ENCODE results near the gene LIFR.
"Not testable (repeated sequence)": the region's sequence is repeated elsewhere in the genome, so short reads cannot be mapped to it uniquely, and the experiment has no call there.

LIFR gene, protein sequence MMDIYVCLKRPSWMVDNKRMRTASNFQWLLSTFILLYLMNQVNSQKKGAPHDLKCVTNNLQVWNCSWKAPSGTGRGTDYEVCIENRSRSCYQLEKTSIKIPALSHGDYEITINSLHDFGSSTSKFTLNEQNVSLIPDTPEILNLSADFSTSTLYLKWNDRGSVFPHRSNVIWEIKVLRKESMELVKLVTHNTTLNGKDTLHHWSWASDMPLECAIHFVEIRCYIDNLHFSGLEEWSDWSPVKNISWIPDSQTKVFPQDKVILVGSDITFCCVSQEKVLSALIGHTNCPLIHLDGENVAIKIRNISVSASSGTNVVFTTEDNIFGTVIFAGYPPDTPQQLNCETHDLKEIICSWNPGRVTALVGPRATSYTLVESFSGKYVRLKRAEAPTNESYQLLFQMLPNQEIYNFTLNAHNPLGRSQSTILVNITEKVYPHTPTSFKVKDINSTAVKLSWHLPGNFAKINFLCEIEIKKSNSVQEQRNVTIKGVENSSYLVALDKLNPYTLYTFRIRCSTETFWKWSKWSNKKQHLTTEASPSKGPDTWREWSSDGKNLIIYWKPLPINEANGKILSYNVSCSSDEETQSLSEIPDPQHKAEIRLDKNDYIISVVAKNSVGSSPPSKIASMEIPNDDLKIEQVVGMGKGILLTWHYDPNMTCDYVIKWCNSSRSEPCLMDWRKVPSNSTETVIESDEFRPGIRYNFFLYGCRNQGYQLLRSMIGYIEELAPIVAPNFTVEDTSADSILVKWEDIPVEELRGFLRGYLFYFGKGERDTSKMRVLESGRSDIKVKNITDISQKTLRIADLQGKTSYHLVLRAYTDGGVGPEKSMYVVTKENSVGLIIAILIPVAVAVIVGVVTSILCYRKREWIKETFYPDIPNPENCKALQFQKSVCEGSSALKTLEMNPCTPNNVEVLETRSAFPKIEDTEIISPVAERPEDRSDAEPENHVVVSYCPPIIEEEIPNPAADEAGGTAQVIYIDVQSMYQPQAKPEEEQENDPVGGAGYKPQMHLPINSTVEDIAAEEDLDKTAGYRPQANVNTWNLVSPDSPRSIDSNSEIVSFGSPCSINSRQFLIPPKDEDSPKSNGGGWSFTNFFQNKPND

DNA sequence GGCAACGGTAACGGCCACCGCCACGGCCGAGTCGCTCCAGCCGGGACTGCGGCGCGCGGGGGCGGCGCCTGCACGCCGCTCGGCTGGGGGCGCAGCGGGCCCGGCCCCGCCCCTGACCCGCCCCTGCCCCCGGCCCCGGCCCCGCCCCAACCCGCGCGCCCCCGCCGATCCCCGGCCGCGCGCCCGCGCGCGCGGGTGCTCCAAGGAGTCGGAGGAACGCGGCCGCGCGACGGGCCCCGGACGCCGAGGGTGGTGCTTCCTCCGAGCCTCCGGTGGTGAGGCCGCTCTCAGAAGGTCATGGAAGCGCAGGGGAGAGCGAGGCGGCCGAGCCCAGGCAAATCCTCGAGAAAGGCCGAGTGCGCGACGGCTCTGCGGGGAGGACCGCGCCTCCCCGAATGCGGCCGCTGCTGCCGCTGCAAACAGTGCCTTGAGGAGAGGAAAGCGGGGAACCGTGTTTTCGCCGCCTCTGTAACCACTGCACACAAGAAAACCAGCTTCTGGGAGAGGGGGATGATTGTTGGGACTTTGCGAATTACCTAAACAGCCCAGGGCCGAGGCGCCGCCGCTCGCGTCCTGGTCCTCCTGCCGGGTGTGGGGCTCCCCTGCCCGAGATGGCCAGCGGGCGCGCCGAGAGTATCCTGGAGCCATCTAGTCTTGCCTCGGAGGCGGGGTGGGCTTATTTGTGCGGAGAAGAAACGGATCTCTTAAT, at the start of gene LIFR:
LIFR (minus strand) TSS at position 48 of the 709 bp plus-strand sequence. CDS start 25,999 bp downstream, outside the sequence.
- peak; percentile 91 for DNase-seq (ENCODE audit: low spot score)

DNA sequence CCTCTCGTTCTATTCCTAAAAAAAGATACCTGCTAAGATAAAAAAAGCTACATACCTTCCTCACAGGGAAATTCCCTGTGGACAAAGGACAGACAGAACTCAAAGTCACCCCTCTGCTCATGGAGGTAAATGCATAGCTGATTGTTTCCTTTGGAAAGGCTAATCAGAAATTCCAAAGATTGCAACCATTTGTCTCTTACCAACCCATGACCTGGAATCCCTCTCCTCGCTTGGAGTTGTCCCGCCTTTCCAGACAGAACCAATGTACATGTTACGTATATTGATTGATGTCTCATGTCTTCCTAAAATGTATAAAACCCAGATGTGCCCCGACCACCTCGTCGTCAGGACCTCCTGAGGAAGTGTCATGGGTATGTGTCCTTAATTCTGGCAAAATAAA, 49.2 kb upstream of the LIFR start:
- DNase-seq (ENCODE audit: low spot score) = no peak

DNA sequence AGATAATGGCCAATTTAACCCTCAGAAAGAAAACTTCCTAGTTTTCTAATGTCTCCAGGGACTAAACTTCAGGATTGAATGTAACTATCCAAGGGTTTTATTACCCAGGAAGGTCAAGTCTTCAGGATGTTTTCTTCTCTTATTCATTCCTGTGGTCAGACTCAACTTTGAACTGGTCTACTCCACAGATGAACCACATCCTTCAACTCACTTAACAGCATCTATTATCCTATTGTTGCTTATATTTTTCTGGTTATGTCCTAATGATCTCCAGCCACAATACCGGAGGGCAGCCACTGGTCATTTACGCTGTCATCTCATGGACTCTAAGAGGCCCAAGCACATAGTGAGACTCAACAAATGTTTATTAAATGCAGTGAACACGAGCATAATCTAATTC, 47.2 kb upstream of the LIFR start:
- DNase-seq (ENCODE audit: low spot score) = no peak

DNA sequence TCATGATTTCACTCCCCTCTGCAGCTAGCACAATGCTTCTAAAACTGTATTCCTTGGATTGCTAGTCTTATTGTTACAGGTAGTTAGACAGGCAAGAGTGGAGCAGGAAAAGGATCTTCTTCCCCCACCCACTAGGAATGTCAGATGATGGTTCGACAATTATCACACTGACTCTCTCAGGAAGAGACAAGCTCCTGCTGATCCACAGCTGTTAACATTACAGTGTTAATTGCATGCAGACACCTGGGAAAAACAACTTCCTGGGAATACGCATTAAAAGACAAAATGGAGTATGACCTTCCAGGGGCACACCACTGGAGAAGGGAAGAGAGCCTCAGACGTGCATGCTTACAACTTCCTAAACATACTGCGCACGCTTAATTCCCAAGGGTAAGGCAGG, 46.2 kb upstream of the LIFR start:
- no peak for DNase-seq (ENCODE audit: low spot score)

DNA sequence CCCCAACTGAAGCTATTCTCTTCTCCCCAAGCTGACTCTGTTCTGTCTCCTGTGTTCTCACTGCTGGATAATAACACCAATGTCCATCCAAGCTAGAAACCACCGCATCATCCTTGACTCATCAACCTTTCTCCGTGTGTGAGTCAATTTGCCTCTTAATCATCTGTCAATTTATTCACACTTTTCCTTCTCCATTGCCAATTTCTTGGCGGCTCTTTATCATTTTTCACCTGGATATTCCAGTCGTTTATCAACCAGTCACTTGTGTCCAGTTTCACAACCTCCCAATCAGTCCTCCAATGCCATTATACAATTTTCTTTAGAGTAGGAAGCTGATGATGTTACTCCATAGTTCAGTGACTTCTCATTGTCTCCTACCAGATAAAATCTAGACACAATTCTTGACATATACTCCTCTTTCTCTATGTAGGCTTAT, 45.4 kb upstream of the LIFR start:
- no peak for DNase-seq (ENCODE audit: low spot score)

DNA sequence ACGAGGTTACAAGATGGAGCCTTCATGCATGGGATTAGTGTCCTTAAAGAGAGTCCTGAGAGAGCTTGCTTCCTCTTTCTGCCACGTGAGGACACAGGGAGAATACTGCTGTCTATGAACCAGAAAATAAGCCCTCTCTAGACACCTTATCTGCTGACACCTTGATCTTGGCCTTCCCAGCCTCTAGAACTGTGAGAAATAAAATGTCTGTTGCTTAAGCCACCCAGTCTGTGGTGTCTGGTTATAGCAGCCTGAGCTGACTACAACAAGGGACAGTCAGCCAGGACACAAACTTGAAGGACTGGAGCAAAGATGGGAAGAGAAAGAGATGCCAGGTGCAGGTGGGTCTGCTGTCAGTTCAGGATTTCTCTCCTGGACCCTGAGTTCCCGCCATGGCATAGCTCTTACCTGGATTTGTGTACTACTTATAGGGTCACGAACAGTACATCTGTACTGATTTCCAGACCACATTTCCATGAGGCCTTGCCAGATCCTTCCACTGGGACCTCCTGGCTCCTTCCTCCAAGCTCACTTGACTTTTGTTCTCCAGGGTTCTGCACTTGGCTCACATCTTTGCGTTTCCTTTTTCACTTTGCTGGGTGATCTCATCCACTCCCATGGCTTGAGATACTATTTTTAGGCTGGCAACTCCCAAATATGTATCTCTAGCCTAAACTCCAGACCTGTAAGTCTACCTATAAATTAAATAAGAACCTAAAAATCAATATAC, 44.9 kb upstream of the LIFR start:
- DNase-seq (ENCODE audit: low spot score) = no peak

DNA sequence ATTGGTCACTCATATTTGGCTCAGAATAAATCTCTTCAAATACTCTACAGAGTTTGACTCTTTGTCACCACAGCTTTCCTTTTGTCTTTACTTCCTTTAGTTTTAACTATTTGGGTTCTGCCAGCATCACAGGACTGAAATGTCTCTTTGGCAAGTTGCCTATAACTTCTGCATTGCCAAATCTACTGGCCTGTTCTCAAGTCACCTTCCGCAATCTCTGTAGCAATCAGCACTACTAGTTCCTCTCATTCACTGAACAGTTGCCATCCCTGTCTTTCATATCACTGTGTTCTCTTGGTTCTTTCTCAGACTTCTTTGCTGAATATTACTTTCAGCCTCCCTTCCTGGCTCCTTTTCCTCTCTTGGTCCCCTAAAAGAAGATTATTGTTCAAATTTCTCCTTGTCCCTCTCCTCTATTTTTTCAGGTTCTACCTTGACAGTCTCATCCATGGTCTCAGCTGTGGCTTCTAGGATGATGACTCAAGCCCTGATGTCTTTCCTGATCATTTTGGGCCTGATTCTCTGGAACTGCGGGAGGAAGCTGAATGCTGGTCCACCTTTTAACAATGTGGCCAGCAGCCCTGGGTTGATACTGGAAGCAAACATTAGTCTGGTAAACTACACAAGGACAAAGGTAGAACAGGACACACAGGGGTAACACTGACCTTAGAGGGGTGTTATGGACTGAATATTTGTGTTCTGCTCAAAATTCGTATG, 44.0 kb upstream of the LIFR start:
- no peak for DNase-seq (ENCODE audit: low spot score)

DNA sequence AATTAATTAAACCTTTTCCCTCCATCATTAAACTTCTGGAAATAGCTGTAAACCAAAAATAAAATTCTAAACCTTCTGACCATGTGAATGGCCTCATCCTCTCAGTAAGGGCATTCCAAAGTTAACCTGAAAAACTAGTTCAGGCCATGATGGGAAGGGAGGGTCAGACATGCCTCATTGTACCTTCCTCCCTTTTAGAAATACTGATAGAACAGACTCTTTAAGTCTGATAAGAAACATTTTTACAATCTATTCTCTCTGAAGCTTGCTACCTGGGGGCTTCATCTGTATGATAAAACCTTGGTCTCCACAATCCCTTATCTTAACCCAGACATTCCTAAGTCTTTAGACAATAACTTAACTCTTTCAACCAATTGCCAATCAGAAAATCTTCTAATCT, 43.3 kb upstream of the LIFR start:
- not testable (repeated sequence) for DNase-seq (ENCODE audit: low spot score)

DNA sequence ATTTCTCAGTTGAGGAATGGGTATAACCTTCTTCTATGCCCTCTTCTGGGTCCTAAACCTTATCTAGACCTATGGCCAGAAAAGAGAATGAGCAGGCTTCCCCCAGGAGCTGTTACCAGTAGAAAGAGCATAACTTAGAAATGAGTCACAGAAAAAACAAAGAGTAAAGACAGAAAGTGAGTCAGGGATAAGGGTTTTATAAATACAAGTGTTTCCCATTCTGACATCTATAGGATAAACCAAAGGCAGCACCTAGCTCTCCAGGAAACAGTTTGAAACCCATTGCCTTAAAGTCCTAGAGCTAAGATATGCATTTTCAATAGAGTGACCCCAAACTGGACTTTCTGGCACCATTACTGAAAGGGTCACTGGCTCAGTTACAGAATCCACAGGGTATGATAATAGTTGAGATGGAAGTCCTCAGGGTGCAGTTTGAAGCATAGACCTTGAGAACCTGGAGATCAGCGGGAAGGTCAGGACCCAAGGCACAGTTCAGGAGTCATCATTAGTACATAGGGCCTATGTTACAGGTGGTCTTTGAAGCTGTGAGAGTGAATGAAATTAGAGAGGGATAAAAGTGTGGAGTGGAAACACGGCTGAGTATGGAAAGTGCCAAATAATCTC, 42.7 kb upstream of the LIFR start:
- DNase-seq (ENCODE audit: low spot score) = no peak

DNA sequence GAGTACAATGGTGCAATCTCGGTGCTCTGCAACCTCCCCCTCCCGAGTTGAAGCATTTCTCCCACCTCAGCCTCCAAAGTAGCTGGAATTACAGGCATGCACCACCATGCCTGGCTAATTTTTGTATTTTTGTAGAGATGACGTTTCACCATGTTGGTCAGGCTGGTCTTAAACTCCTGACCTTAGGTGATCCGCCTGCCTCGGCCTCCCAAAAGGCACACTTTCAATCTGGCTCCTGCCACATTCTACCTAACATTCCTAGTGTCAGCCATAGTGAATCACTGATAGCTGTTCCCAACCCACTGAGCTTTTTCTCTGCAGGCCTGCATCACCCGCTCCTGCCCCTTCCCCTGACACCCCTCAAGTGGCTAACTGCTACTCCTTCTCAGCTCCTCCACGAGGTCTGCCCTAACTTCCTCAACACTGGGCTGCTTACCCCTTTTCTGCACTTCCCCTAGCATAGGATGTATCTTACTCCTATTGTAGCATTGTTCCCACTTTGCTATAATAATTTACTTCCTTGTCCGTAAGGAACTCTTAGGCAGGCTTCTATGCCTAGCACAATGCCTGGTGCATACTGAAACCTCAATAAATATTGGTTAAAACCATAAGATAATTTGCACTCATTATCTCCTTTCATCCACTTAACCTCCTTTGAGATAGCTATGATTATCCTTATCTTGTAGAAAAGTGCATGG, 42.0 kb upstream of the LIFR start:
- DNase-seq (ENCODE audit: low spot score) = no peak

DNA sequence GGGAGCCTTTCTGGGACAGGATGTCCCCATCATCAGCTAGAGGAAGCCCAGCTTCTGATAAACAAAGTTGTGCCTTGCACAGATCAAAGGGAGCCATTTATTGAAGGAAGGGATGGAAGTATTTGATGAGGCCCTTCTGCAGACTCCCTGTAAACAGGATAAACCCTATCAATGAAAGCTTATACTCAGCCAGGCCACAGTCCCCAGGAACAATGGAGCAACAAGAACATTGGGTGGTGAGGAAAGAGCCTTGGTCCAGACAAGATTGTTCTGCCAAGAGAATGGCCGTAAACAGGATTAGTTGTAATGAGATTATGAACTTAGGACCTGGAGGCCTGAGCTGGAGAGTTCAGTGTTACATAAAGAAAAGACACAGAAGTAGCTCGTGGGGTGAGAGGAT, 40.5 kb upstream of the LIFR start:
- no peak for DNase-seq (ENCODE audit: low spot score)

DNA sequence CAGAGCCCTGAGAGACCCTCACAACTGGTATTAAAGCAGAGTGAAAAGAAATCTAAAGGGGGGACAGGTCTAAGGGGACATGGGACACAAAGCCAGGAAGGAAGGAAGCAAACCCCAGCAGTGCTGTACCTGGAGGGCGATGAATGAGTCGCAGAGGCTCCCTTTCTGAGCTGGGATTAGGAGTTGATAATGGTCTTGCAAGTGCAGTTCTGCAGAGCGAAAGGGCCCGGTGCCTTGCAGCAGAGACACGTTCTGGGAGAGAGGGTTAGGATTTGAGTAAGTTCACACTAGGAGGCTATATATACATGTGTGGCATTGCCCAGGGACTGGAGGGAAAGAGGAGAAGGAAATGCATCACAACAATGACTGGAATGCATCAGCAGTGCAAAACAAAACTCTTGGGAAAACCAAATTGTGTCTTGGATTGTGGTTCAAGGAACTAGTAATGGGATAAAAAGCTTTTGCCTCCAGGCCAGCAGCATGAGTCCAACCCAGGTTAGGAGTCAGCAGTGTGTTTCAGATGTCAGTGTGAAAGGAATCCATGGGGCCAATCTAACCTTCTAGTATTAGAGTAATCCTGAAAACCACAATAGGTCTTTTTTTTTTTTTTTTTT, 38.8 kb upstream of the LIFR start:
- no peak for DNase-seq (ENCODE audit: low spot score)

DNA sequence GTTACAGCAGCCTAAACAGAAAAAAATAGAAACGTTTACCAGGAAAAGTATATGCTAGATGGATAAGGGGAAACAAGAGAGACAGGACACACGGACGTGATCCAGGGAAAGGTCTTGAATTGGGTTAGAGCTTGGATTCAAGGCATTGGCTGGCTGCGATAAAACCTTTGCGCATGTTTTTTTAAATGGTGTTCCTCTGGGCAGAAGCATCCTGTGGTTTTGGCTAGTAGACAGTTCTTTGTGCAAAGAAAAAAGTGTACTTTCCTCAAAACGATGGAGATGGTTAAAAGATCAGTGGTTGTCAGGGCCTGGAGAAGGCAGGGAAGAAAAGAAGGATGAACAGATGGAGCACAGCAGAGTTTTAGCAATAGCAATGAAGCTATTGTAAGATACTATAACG, 37.5 kb upstream of the LIFR start:
- DNase-seq (ENCODE audit: low spot score) = no peak

DNA sequence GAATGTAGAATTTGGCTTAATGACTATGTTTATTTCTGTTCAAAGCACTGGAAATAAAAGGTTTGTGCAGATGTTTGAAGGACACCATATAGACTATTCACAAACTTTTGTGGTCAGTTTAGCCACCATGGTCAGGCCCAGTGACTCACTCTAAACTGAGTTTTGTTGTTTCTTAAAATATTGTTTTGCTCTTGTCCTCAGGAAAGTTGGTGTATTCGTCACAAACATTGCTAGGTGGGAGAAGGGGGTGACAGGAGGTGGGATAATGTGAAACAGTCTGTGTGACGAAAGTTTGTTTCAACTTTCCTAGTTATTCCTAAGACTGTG, 35.0 kb upstream of the LIFR start:
- no peak for DNase-seq (ENCODE audit: low spot score)

DNA sequence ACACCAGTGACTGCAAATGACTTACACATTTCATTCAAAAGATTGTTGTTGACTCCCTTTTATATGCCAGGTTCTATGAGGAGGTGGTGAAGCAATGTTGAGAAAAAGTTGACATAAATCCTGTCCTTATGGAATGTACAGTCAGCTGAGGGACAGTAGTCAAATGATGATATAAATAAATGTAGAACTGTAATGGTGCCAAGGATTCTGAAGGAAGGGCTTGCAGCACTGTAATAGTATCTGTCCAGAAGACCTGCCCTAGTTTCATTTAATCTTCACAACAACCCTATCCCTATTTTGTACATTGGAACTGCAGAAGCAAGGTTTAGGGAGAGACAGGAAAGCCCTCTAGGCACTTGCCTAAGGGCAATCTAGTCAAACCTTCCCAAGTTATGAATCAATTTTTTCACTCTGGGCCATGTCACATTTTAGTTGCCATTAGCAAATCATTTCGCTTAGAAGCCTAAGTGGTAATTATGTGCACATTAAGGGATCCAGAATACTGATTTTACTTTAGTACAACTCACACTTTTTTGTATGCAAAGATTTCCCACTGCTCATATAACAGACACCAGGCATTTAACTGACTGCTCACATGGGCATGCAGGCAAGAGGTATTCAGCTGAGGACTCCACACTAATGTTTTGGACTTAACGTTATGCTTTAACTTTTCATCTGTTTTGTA, 34.5 kb upstream of the LIFR start:
- DNase-seq (ENCODE audit: low spot score) = no peak

DNA sequence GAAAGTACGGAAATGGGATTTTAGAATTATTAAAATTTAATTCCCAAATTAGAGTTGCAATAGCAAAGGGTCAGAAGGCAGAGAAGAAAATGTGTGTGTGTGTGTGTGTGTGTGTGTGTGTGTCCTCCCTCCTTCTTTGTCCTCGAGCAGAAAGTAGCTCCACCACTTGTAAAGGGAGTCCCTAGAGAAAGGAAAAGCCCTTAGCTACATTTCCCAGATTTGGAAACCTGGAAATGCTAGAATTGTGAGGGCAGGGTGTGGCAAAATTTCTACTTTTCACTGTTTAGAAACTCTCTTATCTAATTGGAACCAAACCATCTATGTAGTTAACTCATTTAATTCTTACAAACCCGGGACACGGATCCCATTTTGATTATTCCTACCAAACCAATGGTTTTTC, 33.2 kb upstream of the LIFR start:
- DNase-seq (ENCODE audit: low spot score) = no peak

DNA sequence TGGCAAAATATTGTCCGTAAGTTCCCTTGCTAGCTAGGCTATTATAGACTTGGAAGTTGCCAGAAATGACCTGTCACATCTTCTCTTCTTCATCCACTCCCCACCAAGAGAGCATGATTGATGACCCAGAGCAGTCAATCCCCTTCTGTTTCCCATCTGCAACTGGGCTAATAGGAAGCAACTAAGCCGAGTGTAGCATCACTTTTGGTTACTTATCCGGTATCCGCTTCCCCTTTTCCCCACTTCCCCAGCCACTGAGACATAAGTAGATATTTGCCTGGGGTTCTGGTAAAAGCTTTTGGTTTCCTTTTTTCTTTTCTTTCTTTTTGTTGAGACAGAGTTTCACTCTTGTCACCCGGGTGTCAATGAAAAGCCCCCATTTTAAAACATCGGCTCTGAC, 29.4 kb upstream of the LIFR start:
- no peak for DNase-seq (ENCODE audit: low spot score)

DNA sequence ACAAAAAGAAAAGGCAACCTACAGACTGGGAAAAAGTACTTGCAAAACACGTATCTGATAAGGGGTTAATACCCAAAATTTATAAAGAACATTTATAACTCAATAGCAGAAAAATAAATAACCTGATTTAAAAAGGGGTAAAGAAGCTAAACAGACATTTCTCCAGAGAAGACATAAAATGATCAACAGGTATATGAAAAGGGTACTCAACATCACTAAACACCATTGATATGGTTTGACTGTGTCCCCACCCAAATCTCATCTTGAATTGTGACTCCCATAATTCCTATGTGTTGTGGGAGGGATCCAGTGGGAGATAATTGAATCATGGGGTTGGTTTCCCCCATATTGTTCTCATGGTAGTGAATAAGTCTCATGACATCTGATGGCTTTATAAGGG, 27.1 kb upstream of the LIFR start:
- no peak for DNase-seq (ENCODE audit: low spot score)

DNA sequence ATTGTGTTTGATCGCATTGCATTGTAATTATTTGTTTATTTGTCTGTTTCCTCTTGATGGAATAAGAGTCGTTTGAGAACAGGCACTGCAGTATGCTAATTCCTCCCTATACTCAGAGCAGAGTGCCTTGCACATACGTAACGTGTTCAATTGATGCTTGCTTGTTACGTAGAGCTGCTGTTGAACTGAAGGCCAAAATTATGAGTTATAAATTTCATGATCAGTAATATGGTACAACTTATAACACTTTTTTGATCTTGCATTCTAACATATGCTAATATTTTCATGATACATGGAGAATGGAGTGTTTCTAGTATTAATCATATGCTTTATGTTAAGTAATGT, 26.5 kb upstream of the LIFR start:
- no peak for DNase-seq (ENCODE audit: low spot score)

All from iPS-NIHi11 (cell line).